Fibroblast of mammary gland (primary cell): ENCODE measurements around the gene ARHGAP5.

Experiments
- DNase-seq: peaks from one replicate; pipeline ENCODE4 v3.0.0-alpha.2; 2010; ENCODE audit warnings: low read depth
- H3K4me3 ChIP-seq: 2 replicates; pipeline ENCODE4 v1.5.1; 2011; ENCODE audit warnings: low read depth, mild to moderate bottlenecking, low read length, moderate library complexity; ENCODE audit not compliant: control insufficient read depth
- CTCF ChIP-seq: conservative IDR thresholded peaks from 2 replicates; pipeline ENCODE4 v1.5.1; 2011; ENCODE audit warnings: low read depth, low read length, inconsistent platforms; ENCODE audit not compliant: control insufficient read depth, insufficient read depth

ARHGAP5 gene

DNA sequence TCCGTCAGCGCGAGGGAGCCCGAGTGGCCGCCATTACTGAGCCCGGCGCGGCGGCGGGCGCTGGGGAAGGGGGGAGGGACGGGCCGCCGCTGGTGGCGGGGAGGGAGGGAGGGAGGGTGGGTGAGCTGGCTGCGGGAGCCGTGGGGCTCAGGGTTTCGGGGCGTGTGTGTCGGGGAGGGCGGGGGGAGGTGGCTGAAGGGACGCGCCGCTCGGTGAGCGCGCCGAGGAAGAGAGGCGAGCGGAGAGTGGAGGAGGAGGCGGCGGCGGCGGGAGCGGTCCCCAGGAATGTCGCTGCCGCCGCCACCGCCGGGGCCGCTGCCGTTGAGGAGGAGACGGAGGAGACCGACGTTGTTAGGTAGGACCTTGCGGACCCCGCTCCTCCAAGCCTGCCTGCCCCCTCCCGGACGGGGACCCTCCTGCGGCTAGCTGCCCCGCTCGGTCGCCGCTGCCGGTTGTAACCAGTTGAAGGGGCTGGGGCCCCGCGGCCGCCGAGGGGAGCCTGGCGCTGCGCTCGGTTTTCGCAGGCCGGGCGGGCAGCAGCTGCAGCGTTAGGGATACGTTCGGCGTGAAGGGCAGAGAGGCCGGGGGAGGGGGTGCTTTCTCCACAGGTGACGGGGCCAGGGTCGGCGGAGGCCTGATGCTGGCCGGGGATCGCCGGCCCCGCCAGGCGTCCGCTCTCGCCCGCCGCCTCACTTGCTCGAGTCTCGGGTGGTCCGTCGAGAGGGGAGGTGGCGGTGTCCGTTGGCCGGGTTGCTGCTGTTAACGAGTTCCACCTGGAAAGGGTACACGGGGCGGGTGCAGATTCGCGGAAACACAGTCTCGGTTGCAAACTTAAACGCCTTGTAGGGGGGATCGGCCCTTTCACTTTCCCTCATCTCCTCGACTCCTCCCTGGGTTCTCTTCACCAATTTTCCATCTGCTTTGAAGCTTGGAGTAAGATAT, at the start of gene ARHGAP5:
TSS of gene ARHGAP5 (plus strand) at position 224 of the 942 bp plus-strand sequence. CDS start 13,366 bp downstream, outside the sequence.
- H3K4me3 ChIP-seq, result peak within 1 kb of the TSS; percentile 93
- peak; percentile 30 for DNase-seq
- TF ChIP-seq CTCF, result no peak

GRCh38 chr14:32028599-32028998, 48.5 kb upstream of the ARHGAP5 start:
- no peak for TF ChIP-seq CTCF
- no peak overlapping the region for H3K4me3 ChIP-seq
- peak; percentile 77 for DNase-seq

DNA sequence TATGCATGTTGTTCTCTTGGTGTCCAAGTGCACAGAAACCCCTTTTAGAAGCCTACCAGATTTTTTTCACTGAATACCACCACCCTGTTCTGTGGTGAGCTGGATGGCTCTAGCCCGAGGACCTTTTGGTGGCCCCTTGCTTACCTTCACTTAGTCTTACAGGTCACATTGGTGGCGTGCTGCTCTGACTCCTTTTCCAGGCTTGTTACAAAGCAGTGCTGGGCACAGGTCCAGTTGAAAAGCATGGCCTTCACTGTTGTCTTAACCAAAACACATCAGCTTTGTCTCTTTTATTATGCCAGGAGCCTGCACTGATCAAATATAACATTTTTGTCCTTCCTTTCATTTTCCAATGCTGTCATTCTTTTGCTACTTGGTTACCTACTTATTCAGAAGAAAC, 43.6 kb upstream of the ARHGAP5 start:
- no peak for TF ChIP-seq CTCF
- DNase-seq, result no peak
- H3K4me3 ChIP-seq, result no peak overlapping the region

GRCh38 chr14:32038876-32039275, 38.2 kb upstream of the ARHGAP5 start:
- no peak for TF ChIP-seq CTCF
- H3K4me3 ChIP-seq, result no peak overlapping the region
- peak; percentile 7 for DNase-seq

- no peak for DNase-seq
- no peak for TF ChIP-seq CTCF
Measured at GRCh38 chr14:32039401-32040030, 37.6 kb upstream of the ARHGAP5 start.

GRCh38 chr14:32043624-32044023, 33.5 kb upstream of the ARHGAP5 start:
- DNase-seq, result no peak
- no peak for TF ChIP-seq CTCF
- no peak overlapping the region for H3K4me3 ChIP-seq

More at GRCh38 chr14:32039401-32040030, 37.6 kb upstream of the ARHGAP5 start:
- H3K4me3 ChIP-seq, result no peak overlapping the region
